Measurements from ENCODE around the gene DCST2. TPM values are rescaled to one million over a fixed set of nuclear protein-coding genes. Genes with fewer than 3 reads are reported as not detected.
"Not testable (repeated sequence)": the region's sequence is repeated elsewhere in the genome, so short reads cannot be mapped to it uniquely, and the experiment has no call there.

The DCST2 gene
- total RNA-seq, 1 donor from 2014 or later, result not detected

- H3K4me1 ChIP-seq (ENCODE audit: control insufficient read depth in 3 of 3, insufficient read depth in 3 of 3, low read length in 3 of 3), result peaks cover 25 to 28% (median 27%) of the 10 kb centered on the region in 3 donors
- H3K9ac ChIP-seq (ENCODE audit: low read depth in 1 of 3, low read length in 3 of 3), result peak overlapping the region; percentile 45 to 94 (median 88)
- H3K27me3 ChIP-seq (ENCODE audit: control insufficient read depth in 3 of 3, insufficient read depth in 3 of 3, low read length in 3 of 3), result no peaks in the 10 kb centered on the region
- no peaks in the 10 kb centered on the region for H3K36me3 ChIP-seq (ENCODE audit: control insufficient read depth in 3 of 3, insufficient read depth in 3 of 3, low read length in 3 of 3)
- peak overlapping the region; percentile 83 to 87 (median 87) for H3K4me3 ChIP-seq (ENCODE audit: low read length in 3 of 3)
- peak overlapping the region; percentile 97 for H3K27ac ChIP-seq (ENCODE audit: low read depth, low read length)
- H3K9me3 ChIP-seq (ENCODE audit: control insufficient read depth in 3 of 3, low read length in 3 of 3), result no peaks in the 10 kb centered on the region
Measured at GRCh38 chr1:155000411-155000725, 33.2 kb downstream of the DCST2 start.

- Histone ChIP-seq H3K36me3 (ENCODE audit: control insufficient read depth in 3 of 3, insufficient read depth in 3 of 3, low read length in 3 of 3) (no peaks in the 10 kb centered on the region), H3K9ac (ENCODE audit: low read depth in 1 of 3, low read length in 3 of 3) (peak overlapping the region; percentile 51 to 94 (median 77)), H3K4me1 (ENCODE audit: control insufficient read depth in 3 of 3, insufficient read depth in 3 of 3, low read length in 3 of 3) (peaks cover 20 to 23% (median 22%) of the 10 kb centered on the region in 3 donors), H3K4me3 (ENCODE audit: low read length in 3 of 3) (peak overlapping the region; percentile 83 to 87 (median 87)), H3K27ac (ENCODE audit: low read depth, low read length) (peak overlapping the region; percentile 97), H3K27me3 (ENCODE audit: control insufficient read depth in 3 of 3, insufficient read depth in 3 of 3, low read length in 3 of 3) (no peaks in the 10 kb centered on the region), H3K9me3 (ENCODE audit: control insufficient read depth in 3 of 3, low read length in 3 of 3) (no peaks in the 10 kb centered on the region)
Measured at GRCh38 chr1:154999571-155000410, 33.8 kb downstream of the DCST2 start.

GRCh38 chr1:154998818-154999570 is 34.6 kb downstream of the DCST2 start:
- no peaks in the 10 kb centered on the region for H3K9me3 ChIP-seq (ENCODE audit: control insufficient read depth in 3 of 3, low read length in 3 of 3)
- H3K36me3 ChIP-seq (ENCODE audit: control insufficient read depth in 3 of 3, insufficient read depth in 3 of 3, low read length in 3 of 3), result no peaks in the 10 kb centered on the region
- H3K27ac ChIP-seq (ENCODE audit: low read depth, low read length), result peak overlapping the region; percentile 97
- peaks cover 12 to 15% (median 14%) of the 10 kb centered on the region in 3 donors for H3K4me1 ChIP-seq (ENCODE audit: control insufficient read depth in 3 of 3, insufficient read depth in 3 of 3, low read length in 3 of 3)
- H3K9ac ChIP-seq (ENCODE audit: low read depth in 1 of 3, low read length in 3 of 3), result peak overlapping the region; percentile 48 to 78 (median 70)
- no peaks in the 10 kb centered on the region for H3K27me3 ChIP-seq (ENCODE audit: control insufficient read depth in 3 of 3, insufficient read depth in 3 of 3, low read length in 3 of 3)
- H3K4me3 ChIP-seq (ENCODE audit: low read length in 3 of 3), result peak overlapping the region; percentile 27 to 66 (median 65)

- Histone ChIP-seq H3K4me3 (ENCODE audit: low read length in 3 of 3) (no peak overlapping the region), H3K27me3 (ENCODE audit: control insufficient read depth in 3 of 3, insufficient read depth in 3 of 3, low read length in 3 of 3) (no peaks in the 10 kb centered on the region), H3K4me1 (ENCODE audit: control insufficient read depth in 3 of 3, insufficient read depth in 3 of 3, low read length in 3 of 3) (peaks cover 11 to 14% (median 13%) of the 10 kb centered on the region in 3 donors), H3K27ac (ENCODE audit: low read depth, low read length) (no peak overlapping the region), H3K36me3 (ENCODE audit: control insufficient read depth in 3 of 3, insufficient read depth in 3 of 3, low read length in 3 of 3) (no peaks in the 10 kb centered on the region), H3K9me3 (ENCODE audit: control insufficient read depth in 3 of 3, low read length in 3 of 3) (no peaks in the 10 kb centered on the region), H3K9ac (ENCODE audit: low read depth in 1 of 3, low read length in 3 of 3) (peak overlapping the region in 1 of 3 donors; percentile 9)
Measured at GRCh38 chr1:154998201-154998780, 35.3 kb downstream of the DCST2 start.

GRCh38 chr1:154996966-154997701 is 36.4 kb downstream of the DCST2 start:
- H3K36me3 ChIP-seq (ENCODE audit: control insufficient read depth in 3 of 3, insufficient read depth in 3 of 3, low read length in 3 of 3), result peaks cover 0 to 6% (median 0%) of the 10 kb centered on the region in 3 donors
- peak overlapping the region in 1 of 3 donors; percentile 40 for H3K9ac ChIP-seq (ENCODE audit: low read depth in 1 of 3, low read length in 3 of 3)
- peaks cover 7 to 14% (median 13%) of the 10 kb centered on the region in 3 donors for H3K4me1 ChIP-seq (ENCODE audit: control insufficient read depth in 3 of 3, insufficient read depth in 3 of 3, low read length in 3 of 3)

GRCh38 chr1:154995301-154995983 is 38.1 kb downstream of the DCST2 start:
- not testable (repeated sequence) for H3K27me3 ChIP-seq (ENCODE audit: control insufficient read depth in 3 of 3, insufficient read depth in 3 of 3, low read length in 3 of 3); H3K27ac ChIP-seq (ENCODE audit: low read depth, low read length); H3K36me3 ChIP-seq (ENCODE audit: control insufficient read depth in 3 of 3, insufficient read depth in 3 of 3, low read length in 3 of 3); H3K9ac ChIP-seq (ENCODE audit: low read depth in 1 of 3, low read length in 3 of 3); H3K9me3 ChIP-seq (ENCODE audit: control insufficient read depth in 3 of 3, low read length in 3 of 3); H3K4me3 ChIP-seq (ENCODE audit: low read length in 3 of 3)
- peaks cover 7 to 14% (median 13%) of the 10 kb centered on the region in 3 donors for H3K4me1 ChIP-seq (ENCODE audit: control insufficient read depth in 3 of 3, insufficient read depth in 3 of 3, low read length in 3 of 3)

More at GRCh38 chr1:154996966-154997701, 36.4 kb downstream of the DCST2 start:
- Histone ChIP-seq H3K9me3 (ENCODE audit: control insufficient read depth in 3 of 3, low read length in 3 of 3) (no peaks in the 10 kb centered on the region), H3K27me3 (ENCODE audit: control insufficient read depth in 3 of 3, insufficient read depth in 3 of 3, low read length in 3 of 3) (no peaks in the 10 kb centered on the region), H3K4me3 (ENCODE audit: low read length in 3 of 3) (no peak overlapping the region), H3K27ac (ENCODE audit: low read depth, low read length) (no peak overlapping the region)

GRCh38 chr1:154994591-154994990 is 39.0 kb downstream of the DCST2 start:
- H3K4me3 ChIP-seq (ENCODE audit: low read length in 3 of 3), result no peak overlapping the region
- no peak overlapping the region for H3K27ac ChIP-seq (ENCODE audit: low read depth, low read length)

GRCh38 chr1:154994269-154994587 is 39.4 kb downstream of the DCST2 start:
- H3K27me3 ChIP-seq (ENCODE audit: control insufficient read depth in 3 of 3, insufficient read depth in 3 of 3, low read length in 3 of 3), result no peaks in the 10 kb centered on the region
- no peak overlapping the region for H3K27ac ChIP-seq (ENCODE audit: low read depth, low read length)
- H3K9me3 ChIP-seq (ENCODE audit: control insufficient read depth in 3 of 3, low read length in 3 of 3), result no peaks in the 10 kb centered on the region
- H3K9ac ChIP-seq (ENCODE audit: low read depth in 1 of 3, low read length in 3 of 3), result no peak overlapping the region
- no peak overlapping the region for H3K4me3 ChIP-seq (ENCODE audit: low read length in 3 of 3)
- H3K4me1 ChIP-seq (ENCODE audit: control insufficient read depth in 3 of 3, insufficient read depth in 3 of 3, low read length in 3 of 3), result peaks cover 4 to 6% (median 5%) of the 10 kb centered on the region in 3 donors
- peaks cover 11 to 17% (median 12%) of the 10 kb centered on the region in 3 donors for H3K36me3 ChIP-seq (ENCODE audit: control insufficient read depth in 3 of 3, insufficient read depth in 3 of 3, low read length in 3 of 3)

More at GRCh38 chr1:154994591-154994990, 39.0 kb downstream of the DCST2 start:
- no peaks in the 10 kb centered on the region for H3K27me3 ChIP-seq (ENCODE audit: control insufficient read depth in 3 of 3, insufficient read depth in 3 of 3, low read length in 3 of 3)
- H3K4me1 ChIP-seq (ENCODE audit: control insufficient read depth in 3 of 3, insufficient read depth in 3 of 3, low read length in 3 of 3), result peaks cover 4 to 7% (median 5%) of the 10 kb centered on the region in 3 donors
- H3K9ac ChIP-seq (ENCODE audit: low read depth in 1 of 3, low read length in 3 of 3), result no peak overlapping the region
- H3K36me3 ChIP-seq (ENCODE audit: control insufficient read depth in 3 of 3, insufficient read depth in 3 of 3, low read length in 3 of 3), result peaks cover 8 to 14% (median 9%) of the 10 kb centered on the region in 3 donors
- no peaks in the 10 kb centered on the region for H3K9me3 ChIP-seq (ENCODE audit: control insufficient read depth in 3 of 3, low read length in 3 of 3)

Measured in skeletal muscle tissue (tissue), 4 donors.